ENCODE measurements around the gene CWF19L1. TPM values are rescaled to one million over a fixed set of nuclear protein-coding genes. Genes with fewer than 3 reads are reported as not detected.

CWF19L1 gene
- total RNA-seq, 6 donors from 2014 or later: 15.2 to 46.1 (median 23.3) TPM

DNA sequence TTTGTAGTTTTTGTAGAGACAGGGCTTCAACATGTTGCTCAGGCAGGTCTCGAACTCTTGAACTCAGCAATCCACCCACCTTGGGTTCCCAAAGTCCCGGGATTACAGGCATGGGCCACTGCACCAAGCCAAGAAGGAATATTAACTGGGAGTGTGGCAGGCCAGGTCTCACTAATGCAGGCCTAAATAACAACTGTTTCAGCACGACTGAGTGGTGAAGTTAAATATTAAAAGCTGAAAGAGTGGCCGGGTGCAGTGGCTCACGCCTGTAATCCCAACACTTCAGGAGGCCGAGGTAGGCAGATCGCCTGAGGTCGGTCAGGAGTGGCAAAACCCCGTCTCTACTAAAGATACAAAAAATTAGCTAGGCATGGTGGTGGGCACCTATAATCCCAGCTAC, 59.2 kb downstream of the CWF19L1 start:
- Histone ChIP-seq H3K9me3 (no peaks in the 10 kb centered on the region), H3K36me3 (peaks cover 25 to 81% (median 45%) of the 10 kb centered on the region in 4 donors), H3K27ac (no peak overlapping the region), H3K4me1 (no peaks in the 10 kb centered on the region), H3K4me3 (no peak overlapping the region), H3K27me3 (no peaks in the 10 kb centered on the region)
- TF ChIP-seq, protein P1, sequence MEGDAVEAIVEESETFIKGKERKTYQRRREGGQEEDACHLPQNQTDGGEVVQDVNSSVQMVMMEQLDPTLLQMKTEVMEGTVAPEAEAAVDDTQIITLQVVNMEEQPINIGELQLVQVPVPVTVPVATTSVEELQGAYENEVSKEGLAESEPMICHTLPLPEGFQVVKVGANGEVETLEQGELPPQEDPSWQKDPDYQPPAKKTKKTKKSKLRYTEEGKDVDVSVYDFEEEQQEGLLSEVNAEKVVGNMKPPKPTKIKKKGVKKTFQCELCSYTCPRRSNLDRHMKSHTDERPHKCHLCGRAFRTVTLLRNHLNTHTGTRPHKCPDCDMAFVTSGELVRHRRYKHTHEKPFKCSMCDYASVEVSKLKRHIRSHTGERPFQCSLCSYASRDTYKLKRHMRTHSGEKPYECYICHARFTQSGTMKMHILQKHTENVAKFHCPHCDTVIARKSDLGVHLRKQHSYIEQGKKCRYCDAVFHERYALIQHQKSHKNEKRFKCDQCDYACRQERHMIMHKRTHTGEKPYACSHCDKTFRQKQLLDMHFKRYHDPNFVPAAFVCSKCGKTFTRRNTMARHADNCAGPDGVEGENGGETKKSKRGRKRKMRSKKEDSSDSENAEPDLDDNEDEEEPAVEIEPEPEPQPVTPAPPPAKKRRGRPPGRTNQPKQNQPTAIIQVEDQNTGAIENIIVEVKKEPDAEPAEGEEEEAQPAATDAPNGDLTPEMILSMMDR (IDR thresholded peaks at IDR 0.05): no peak
- TF ChIP-seq EP300 (IDR thresholded peaks at IDR 0.05) (no peak), POLR2AphosphoS5 (IDR thresholded peaks at IDR 0.05) (no peak), POLR2A (IDR thresholded peaks at IDR 0.05) (no peak)
- DNase-seq (no peak), ATAC-seq (ENCODE audit: low FRiP score in 2 of 2) (no peak)
- WGBS, 2 donors: 88 to 93% methylated on average over 9 of the region's 9 CpGs

DNA sequence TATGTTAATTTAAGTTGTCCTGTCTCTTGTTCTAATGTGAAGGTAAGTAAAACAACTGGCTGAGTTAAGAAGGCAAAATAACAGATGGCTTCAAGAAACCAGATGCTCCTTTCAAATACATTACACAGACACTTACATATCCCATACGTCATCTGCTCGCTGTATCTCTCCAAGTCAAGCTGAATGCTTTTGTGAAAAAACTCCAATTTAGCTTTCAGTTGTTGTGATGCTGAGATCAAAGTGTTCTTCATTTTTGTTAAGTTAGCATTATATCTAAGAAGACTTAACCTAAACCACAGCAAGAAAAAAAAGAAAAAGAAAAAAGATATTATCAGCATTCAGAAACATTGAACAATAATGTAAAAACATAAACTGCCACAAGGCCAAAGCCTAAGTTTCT, 63.1 kb downstream of the CWF19L1 start:
- no peaks in the 10 kb centered on the region for H3K27me3 ChIP-seq
- TF ChIP-seq, protein P1 (IDR thresholded peaks at IDR 0.05): no peak
- no peak for TF ChIP-seq POLR2A (IDR thresholded peaks at IDR 0.05)
- TF ChIP-seq POLR2AphosphoS5 (IDR thresholded peaks at IDR 0.05): no peak
- TF ChIP-seq EP300 (IDR thresholded peaks at IDR 0.05): no peak
- H3K27ac ChIP-seq: no peak overlapping the region
- H3K4me3 ChIP-seq: no peak overlapping the region
- no peaks in the 10 kb centered on the region for H3K4me1 ChIP-seq
- no peaks in the 10 kb centered on the region for H3K9me3 ChIP-seq
- 95 to 96% methylated on average over 2 of the region's 2 CpGs for WGBS, 2 donors
- DNase-seq: no peak
- no peak for ATAC-seq (ENCODE audit: low FRiP score in 2 of 2)
- H3K36me3 ChIP-seq: peaks cover 14 to 93% (median 59%) of the 10 kb centered on the region in 4 donors

DNA sequence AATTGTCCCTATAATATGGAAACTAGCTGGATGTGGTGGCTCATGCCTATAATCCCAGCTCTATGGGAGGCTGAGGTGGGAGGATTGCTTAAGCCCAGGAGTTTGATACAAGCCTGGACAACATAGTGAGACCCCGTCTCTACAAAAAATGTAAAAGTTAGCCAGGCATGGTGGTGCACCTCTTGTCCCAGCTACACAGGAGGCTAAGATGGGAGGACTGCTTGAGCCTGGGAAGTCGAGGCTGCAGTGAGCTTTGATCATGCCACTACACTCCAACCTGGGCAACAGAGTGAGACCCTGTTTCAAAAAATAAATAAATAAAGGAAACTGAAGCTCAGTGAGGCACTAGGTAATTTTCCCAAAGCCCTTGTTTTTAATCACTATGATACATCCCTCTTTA, 65.9 kb downstream of the CWF19L1 start:
- Histone ChIP-seq H3K36me3 (peaks cover 18 to 97% (median 63%) of the 10 kb centered on the region in 4 donors), H3K27me3 (no peaks in the 10 kb centered on the region), H3K27ac (no peak overlapping the region), H3K4me1 (no peaks in the 10 kb centered on the region), H3K4me3 (no peak overlapping the region), H3K9me3 (no peaks in the 10 kb centered on the region)
- ATAC-seq (ENCODE audit: low FRiP score in 2 of 2) (no peak), DNase-seq (no peak)
- WGBS, 2 donors: 96 to 100% methylated on average over 2 of the region's 2 CpGs
- TF ChIP-seq POLR2A (IDR thresholded peaks at IDR 0.05) (no peak), EP300 (IDR thresholded peaks at IDR 0.05) (no peak), POLR2AphosphoS5 (IDR thresholded peaks at IDR 0.05) (no peak)
- TF ChIP-seq, protein P1 (IDR thresholded peaks at IDR 0.05): no peak

DNA sequence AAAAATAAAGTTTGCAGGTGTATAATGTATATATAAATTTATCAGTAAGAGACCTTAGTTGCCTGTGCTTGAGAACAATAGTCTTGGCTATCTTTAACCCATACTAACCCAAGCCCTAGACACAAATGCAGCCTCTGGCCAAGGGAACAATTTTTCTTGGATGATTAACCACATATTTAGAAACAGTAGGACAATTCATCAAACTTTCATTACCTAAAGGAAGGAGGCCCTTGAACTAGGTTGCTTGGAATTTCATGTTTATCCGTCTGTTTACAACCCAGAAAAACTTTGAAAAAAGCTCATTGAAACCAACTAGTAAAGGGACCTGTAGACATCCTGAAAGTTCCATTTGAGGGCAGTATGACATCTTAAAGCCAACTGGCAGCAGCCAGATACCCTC, 72.7 kb downstream of the CWF19L1 start:
- no peak for ATAC-seq (ENCODE audit: low FRiP score in 2 of 2)
- no peaks in the 10 kb centered on the region for H3K4me1 ChIP-seq

More for the DNA sequence above, 72.7 kb downstream of the CWF19L1 start:
- TF ChIP-seq EP300 (IDR thresholded peaks at IDR 0.05) (no peak), POLR2AphosphoS5 (IDR thresholded peaks at IDR 0.05) (no peak), POLR2A (IDR thresholded peaks at IDR 0.05) (no peak)
- TF ChIP-seq, protein P1 (IDR thresholded peaks at IDR 0.05): no peak
- 95 to 100% methylated on average over 1 of the region's 1 CpG for WGBS, 2 donors
- no peaks in the 10 kb centered on the region for H3K27me3 ChIP-seq
- H3K4me3 ChIP-seq: no peak overlapping the region
- H3K9me3 ChIP-seq: no peaks in the 10 kb centered on the region
- H3K27ac ChIP-seq: no peak overlapping the region
- peaks cover 13 to 82% (median 41%) of the 10 kb centered on the region in 4 donors for H3K36me3 ChIP-seq
- DNase-seq: no peak

Measured in upper lobe of left lung (tissue), 6 donors.